Inflammatory macrophage (primary cell): ENCODE results near the gene UBTF.

Source experiments
- DNase-seq, 2 donors: peaks; one replicate each; pipeline ENCODE4 v3.0.0-alpha.2; 2020 to 2022
- total RNA-seq, 18 experiments: gene quantifications; one replicate each; lab custom pipeline; 2026; ENCODE audit warnings: mixed read lengths in 6 of 18, inconsistent platforms in 2 of 18; lab: John Stamatoyannopoulos, UW

The UBTF gene, protein sequence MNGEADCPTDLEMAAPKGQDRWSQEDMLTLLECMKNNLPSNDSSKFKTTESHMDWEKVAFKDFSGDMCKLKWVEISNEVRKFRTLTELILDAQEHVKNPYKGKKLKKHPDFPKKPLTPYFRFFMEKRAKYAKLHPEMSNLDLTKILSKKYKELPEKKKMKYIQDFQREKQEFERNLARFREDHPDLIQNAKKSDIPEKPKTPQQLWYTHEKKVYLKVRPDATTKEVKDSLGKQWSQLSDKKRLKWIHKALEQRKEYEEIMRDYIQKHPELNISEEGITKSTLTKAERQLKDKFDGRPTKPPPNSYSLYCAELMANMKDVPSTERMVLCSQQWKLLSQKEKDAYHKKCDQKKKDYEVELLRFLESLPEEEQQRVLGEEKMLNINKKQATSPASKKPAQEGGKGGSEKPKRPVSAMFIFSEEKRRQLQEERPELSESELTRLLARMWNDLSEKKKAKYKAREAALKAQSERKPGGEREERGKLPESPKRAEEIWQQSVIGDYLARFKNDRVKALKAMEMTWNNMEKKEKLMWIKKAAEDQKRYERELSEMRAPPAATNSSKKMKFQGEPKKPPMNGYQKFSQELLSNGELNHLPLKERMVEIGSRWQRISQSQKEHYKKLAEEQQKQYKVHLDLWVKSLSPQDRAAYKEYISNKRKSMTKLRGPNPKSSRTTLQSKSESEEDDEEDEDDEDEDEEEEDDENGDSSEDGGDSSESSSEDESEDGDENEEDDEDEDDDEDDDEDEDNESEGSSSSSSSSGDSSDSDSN
- 14.3 to 78.0 (median 53.5) reads per million in 18 experiments for total RNA-seq

DNA sequence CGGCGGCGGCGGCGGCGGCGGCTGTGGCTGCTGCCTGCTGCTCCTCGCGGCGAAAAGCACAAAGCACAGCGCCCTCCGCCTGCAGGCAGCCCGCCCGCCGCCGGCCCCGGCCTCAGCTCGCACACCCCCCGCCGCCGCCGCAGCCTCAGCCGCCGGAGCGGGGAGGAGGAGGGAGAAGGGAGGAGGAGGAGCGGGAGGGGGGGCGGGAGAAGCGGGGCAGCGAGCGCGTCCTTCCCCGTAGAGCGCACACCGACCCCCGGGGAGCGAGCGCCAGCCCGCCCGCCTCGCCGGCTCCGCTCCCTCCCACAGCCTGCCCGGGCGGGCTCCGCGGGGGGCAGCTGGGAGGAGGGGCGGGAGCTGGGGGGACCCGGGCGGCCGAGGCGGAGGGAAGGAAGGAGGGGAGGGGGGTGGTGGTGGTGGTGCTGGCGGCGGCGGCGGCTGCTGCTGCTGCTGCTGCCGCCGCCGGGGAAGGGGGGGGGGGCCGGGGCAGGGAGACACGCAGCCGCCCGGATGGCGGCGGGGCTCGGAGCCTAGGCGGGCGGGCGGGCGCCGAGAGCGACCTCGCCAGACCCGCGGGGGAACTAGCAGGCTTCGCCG, at the start of gene UBTF:
UBTF (minus strand) TSS at position 60 of the 597 bp plus-strand sequence. CDS start 1,446 bp downstream, outside the sequence.
- DNase-seq: peak; percentile 34 to 37

GRCh38 chr17:44268709-44269534, 49.4 kb upstream of the UBTF start:
- no peak for DNase-seq

GRCh38 chr17:44267818-44268490, 48.5 kb upstream of the UBTF start, which contains the start of gene SLC4A1:
Gene SLC4A1 (minus strand): TSS chr17:44268135. CDS start chr17:44262866, 5,269 bp downstream.
- DNase-seq: no peak

- DNase-seq: no peak
These were observed 47.6 kb upstream of the UBTF start for GRCh38 chr17:44267165-44267455.

GRCh38 chr17:44266402-44267164, 47.1 kb upstream of the UBTF start:
- DNase-seq: no peak

- DNase-seq: no peak
These were observed 43.9 kb upstream of the UBTF start for GRCh38 chr17:44263345-44263902.

- DNase-seq: no peak
These were observed 43.3 kb upstream of the UBTF start for GRCh38 chr17:44262654-44263225.

- DNase-seq: no peak
These were observed 40.8 kb upstream of the UBTF start for GRCh38 chr17:44260296-44260695.

GRCh38 chr17:44258811-44259351, 39.4 kb upstream of the UBTF start:
- DNase-seq: no peak

DNA sequence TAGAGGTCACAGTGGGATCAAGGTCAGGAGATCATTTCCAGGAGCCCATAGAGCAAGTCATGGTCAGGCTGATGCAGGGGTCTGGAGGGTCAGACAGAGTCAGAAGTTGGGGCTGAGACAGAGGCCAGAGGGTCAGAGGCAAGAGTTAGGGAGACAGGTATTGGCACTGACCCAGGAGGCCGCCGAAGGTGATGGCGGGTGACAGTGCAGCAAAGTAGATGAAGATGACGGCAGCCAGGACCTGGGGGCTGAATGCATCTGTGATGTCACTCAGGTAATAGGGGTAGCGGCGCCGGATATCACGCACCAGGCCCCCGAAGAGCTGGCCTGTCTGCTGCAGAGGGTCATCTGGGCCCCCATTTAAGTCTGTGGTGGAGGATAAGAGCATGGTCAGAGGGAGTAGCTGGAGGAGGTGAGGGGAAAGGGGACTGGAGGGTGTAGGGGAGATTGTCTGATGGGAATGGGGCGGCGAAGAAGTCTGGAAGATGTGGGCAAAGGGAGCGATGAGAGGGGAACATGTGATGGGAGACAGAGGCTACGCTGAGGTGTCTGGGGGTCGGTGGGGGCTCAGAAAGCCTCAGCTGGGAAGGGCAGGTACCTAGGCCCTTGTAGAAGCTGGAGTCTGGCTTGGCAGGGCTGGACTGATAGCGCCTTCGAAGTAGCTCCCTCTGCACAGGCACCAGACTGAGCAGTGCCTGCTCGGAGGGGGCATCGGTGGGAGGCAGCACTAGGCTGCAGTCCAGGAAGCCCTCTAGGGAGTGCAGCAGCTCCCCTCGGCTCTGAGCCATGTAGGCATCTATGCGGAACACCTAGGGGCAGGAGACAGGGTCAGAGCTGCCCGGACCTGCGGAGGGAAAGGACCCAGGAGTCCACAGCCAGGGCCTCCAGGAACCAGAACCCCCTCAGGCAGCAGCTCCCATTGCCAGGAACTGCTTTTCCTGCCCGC, 38.6 kb upstream of the UBTF start:
- no peak for DNase-seq

GRCh38 chr17:44256671-44257070, 37.2 kb upstream of the UBTF start:
- no peak for DNase-seq

GRCh38 chr17:44255915-44256314, 36.4 kb upstream of the UBTF start:
- DNase-seq: no peak

GRCh38 chr17:44254361-44255095, 35.1 kb upstream of the UBTF start:
- no peak for DNase-seq

DNA sequence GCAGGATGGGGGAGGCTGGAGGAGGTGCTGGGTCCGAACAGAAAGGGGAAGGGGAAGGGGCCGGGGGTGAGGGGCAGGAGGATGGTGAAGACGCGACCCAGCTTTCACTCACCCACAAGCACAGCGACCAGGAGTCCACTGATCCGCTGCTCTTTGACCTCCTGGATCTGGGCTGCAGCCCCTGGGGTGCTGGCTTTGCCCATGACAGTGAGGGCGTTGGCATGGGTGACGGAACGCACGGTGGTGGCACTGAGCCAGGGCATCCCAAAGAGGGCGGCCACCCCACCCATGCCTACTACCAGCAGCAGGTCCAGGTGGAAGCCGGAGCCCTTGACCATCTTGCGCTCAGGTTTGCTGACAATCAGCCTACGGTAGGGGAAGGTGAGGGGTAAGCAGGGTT, 33.5 kb upstream of the UBTF start:
- DNase-seq: no peak

- DNase-seq: no peak
These were observed 31.6 kb upstream of the UBTF start for GRCh38 chr17:44251062-44251461.

DNA sequence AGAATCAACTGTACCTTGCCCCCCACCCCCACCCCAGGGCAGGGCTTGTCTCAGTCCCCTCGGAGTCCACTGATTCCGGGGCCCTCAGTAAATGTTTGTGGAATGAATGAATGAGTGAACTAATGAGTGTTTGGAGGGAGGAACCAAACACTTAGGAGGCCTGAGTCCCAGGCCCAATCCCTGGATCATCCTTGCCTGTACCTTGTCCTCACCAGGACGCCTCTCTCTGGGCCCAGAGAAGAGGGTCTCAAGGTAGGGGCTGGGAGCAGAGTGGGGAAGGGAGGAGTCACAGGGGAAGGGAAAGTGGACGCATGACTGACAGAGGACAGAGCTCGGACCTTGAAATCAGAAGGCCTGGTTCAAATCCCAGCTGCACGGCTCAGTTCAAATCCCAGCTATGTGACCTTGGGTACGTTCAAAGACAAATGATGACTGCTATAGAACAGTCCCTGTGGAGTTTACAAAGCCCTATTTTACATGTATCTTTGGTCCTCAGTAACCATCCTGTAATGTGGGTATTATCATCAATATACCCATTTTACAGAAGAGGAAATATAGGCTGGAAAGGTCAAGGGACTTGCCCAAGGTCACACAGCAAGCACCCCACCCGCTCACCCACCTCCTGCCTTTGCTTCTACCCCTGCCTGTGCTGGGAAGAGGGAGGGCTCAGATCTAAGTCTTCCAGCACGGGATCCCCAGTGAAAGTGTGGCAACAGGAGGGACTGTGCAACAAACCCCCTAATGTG, 30.2 kb upstream of the UBTF start:
- DNase-seq: no peak
